Astrocyte (in vitro differentiated cells and primary cell): Measurements from ENCODE around the gene RNASE13. TPM values are rescaled to one million over a fixed set of nuclear protein-coding genes. Genes with fewer than 3 reads are reported as not detected.
"Not testable (repeated sequence)": the region's sequence is repeated elsewhere in the genome, so short reads cannot be mapped to it uniquely, and the experiment has no call there.

Experiments used
- DNase-seq: peaks from one replicate; pipeline ENCODE4 v3.0.0-alpha.2; 2010; ENCODE audit warnings: low read depth
- FAIRE-seq: peaks from 2 replicates; lab custom pipeline; 2011; peaks lifted over from hg19 to GRCh38; lab: Jason Lieb, UNC
- H2AFZ ChIP-seq: 2 replicates; pipeline ENCODE4 v1.6.0; 2012; ENCODE audit warnings: low read depth, low read length, inconsistent platforms
- H3K27ac ChIP-seq: 2 replicates; pipeline ENCODE4 v1.5.1; 2011; ENCODE audit warnings: low read depth, low read length, inconsistent platforms
- H3K27me3 ChIP-seq: 2 replicates; pipeline ENCODE4 v1.6.0; 2011; ENCODE audit warnings: low read length, inconsistent platforms; ENCODE audit not compliant: insufficient read depth
- H3K36me3 ChIP-seq: 2 replicates; pipeline ENCODE4 v1.5.1; 2011; ENCODE audit warnings: low read length, inconsistent platforms; ENCODE audit not compliant: insufficient read depth
- H3K4me1 ChIP-seq: 2 replicates; pipeline ENCODE4 v1.5.1; 2011; ENCODE audit warnings: low read length, inconsistent platforms; ENCODE audit not compliant: insufficient read depth
- H3K4me2 ChIP-seq: 2 replicates; pipeline ENCODE4 v1.6.0; 2012; ENCODE audit warnings: low read length, inconsistent platforms
- H3K4me3 ChIP-seq: 2 replicates; pipeline ENCODE4 v1.5.1; 2011; ENCODE audit warnings: low read depth, mild to moderate bottlenecking, low read length, inconsistent platforms; ENCODE audit not compliant: insufficient read depth
- H3K79me2 ChIP-seq: 2 replicates; pipeline ENCODE4 v1.6.0; 2012; ENCODE audit warnings: mild to moderate bottlenecking, low read length, inconsistent platforms; ENCODE audit not compliant: insufficient read depth
- H3K9ac ChIP-seq: 2 replicates; pipeline ENCODE4 v1.6.0; 2012; ENCODE audit warnings: mild to moderate bottlenecking, low read length, inconsistent platforms
- H3K9me3 ChIP-seq: 2 replicates; pipeline ENCODE4 v1.5.1; 2012; ENCODE audit warnings: low read depth, mild to moderate bottlenecking, low read length, inconsistent platforms; ENCODE audit not compliant: insufficient read depth
- H4K20me1 ChIP-seq: 2 replicates; pipeline ENCODE4 v1.6.0; 2012; ENCODE audit warnings: low read length, inconsistent platforms; ENCODE audit not compliant: insufficient read depth
- H3K27ac Mint-ChIP-seq: one replicate; pipeline ENCODE4 v1.8.0; 2021; ENCODE audit warnings: mild to moderate bottlenecking, mixed read lengths; ENCODE audit not compliant: unreplicated experiment
- H3K27me3 Mint-ChIP-seq: one replicate; pipeline ENCODE4 v1.8.0; 2021; ENCODE audit warnings: low read depth, mixed read lengths; ENCODE audit not compliant: unreplicated experiment
- H3K36me3 Mint-ChIP-seq: one replicate; pipeline ENCODE4 v1.8.0; 2021; ENCODE audit warnings: low read depth, mixed read lengths; ENCODE audit not compliant: unreplicated experiment
- H3K4me1 Mint-ChIP-seq: one replicate; pipeline ENCODE4 v1.8.0; 2021; ENCODE audit warnings: low read depth, mixed read lengths; ENCODE audit not compliant: unreplicated experiment
- H3K4me3 Mint-ChIP-seq: one replicate; pipeline ENCODE4 v1.8.0; 2021; ENCODE audit warnings: mild to moderate bottlenecking, moderate library complexity, mixed read lengths; ENCODE audit not compliant: unreplicated experiment
- H3K9me3 Mint-ChIP-seq: one replicate; pipeline ENCODE4 v1.8.0; 2021; ENCODE audit warnings: mild to moderate bottlenecking, mixed read lengths; ENCODE audit not compliant: unreplicated experiment
- EZH2 ChIP-seq: IDR thresholded peaks from 2 replicates; pipeline ENCODE4 v1.6.1; 2012; ENCODE audit warnings: mild to moderate bottlenecking, low read length, inconsistent platforms; ENCODE audit not compliant: insufficient read depth
- total RNA-seq: library from RNA; stranded (reverse); gene quantifications from 2 replicates; pipeline ENCODE4 v1.2.1, GENCODE V29; 2021
- TF ChIP-seq, protein P1 (sequence below): IDR thresholded peaks from 2 replicates; pipeline ENCODE4 v1.5.1; 2011; ENCODE audit warnings: low read depth, mild to moderate bottlenecking, inconsistent platforms, low read length, moderate library complexity; ENCODE audit not compliant: insufficient read depth

RNASE13 gene
- total RNA-seq, 1 donor from 2014 or later, result not detected

DNA sequence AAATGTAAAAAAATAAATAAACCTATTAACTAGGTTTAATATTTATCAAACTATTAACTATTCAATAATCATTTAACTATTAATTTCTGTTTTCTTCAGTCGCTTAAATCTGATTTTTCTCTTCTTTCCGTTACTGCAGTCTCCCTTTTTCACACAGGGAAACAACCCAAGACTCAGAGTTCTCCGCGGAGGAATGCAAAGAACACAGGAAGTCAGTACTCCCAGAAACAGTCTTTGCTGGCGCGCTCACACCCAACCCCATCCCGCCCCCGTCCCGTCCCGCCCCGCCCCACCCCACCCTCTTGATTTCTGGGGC is 45.2 kb downstream of the RNASE13 start:
- Mint-ChIP-seq H3K9me3 (no peaks in the 10 kb centered on the region), H3K4me1 (peaks cover 33% of the 10 kb centered on the region), H3K27me3 (no peaks in the 10 kb centered on the region), H3K36me3 (peaks cover 3% of the 10 kb centered on the region), H3K27ac (peak overlapping the region; percentile 73), H3K4me3 (peak overlapping the region; percentile 97)
- FAIRE-seq (no peak), DNase-seq (no peak)
- Histone ChIP-seq H3K36me3 (peaks cover 18% of the 10 kb centered on the region), H3K4me2 (peak overlapping the region; percentile 86), H3K27ac (peak overlapping the region; percentile 72), H3K79me2 (peaks cover 27% of the 10 kb centered on the region), H3K4me3 (peak overlapping the region; percentile 45), H2AFZ (peak overlapping the region; percentile 91), H3K4me1 (peaks cover 23% of the 10 kb centered on the region), H4K20me1 (peaks cover 14% of the 10 kb centered on the region), H3K9ac (peak overlapping the region; percentile 52), H3K9me3 (no peaks in the 10 kb centered on the region), H3K27me3 (no peaks in the 10 kb centered on the region)
- TF ChIP-seq, protein P1, sequence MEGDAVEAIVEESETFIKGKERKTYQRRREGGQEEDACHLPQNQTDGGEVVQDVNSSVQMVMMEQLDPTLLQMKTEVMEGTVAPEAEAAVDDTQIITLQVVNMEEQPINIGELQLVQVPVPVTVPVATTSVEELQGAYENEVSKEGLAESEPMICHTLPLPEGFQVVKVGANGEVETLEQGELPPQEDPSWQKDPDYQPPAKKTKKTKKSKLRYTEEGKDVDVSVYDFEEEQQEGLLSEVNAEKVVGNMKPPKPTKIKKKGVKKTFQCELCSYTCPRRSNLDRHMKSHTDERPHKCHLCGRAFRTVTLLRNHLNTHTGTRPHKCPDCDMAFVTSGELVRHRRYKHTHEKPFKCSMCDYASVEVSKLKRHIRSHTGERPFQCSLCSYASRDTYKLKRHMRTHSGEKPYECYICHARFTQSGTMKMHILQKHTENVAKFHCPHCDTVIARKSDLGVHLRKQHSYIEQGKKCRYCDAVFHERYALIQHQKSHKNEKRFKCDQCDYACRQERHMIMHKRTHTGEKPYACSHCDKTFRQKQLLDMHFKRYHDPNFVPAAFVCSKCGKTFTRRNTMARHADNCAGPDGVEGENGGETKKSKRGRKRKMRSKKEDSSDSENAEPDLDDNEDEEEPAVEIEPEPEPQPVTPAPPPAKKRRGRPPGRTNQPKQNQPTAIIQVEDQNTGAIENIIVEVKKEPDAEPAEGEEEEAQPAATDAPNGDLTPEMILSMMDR, result no peak
- TF ChIP-seq EZH2, result no peak

DNA sequence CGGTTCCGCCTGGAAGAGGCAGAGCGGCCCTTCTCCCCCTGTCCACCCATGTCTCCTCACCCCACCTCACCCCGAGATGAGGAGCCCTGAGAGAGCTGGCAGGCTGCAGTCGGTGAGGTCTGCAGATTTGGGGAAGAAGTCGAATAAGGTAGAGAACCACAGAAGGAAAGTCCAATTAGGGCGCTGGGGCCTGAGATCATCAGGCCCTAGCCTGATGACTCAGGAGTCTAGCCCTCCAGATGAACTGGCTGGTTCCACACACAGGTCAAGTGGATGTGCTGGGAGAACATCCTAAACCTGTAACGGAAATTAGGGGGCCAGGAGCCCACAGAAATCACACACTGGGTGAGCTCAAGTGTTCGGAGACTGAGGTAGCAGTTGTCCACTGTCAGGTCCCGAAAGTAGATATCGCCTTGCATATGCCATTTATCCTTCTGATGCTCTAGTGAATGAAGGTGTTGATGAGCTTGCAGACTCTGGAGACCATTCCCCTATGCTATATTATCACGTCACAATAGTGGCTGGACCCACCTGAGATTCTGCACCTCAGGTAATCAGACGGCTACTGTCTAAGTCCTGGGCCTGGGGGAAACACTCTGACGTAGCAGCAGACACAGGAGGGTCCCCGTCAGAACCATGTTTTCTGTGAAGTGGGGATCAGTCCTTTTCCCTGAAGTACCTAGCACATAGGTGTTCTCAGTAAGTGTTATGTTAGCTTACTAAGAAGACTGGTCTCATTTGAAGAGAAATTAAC is 45.7 kb downstream of the RNASE13 start:
- FAIRE-seq (no peak), DNase-seq (no peak)
- peak overlapping the region; percentile 72 for H3K27ac ChIP-seq
- H3K4me2 ChIP-seq, result peak overlapping the region; percentile 86
- H4K20me1 ChIP-seq, result peaks cover 14% of the 10 kb centered on the region
- peaks cover 33% of the 10 kb centered on the region for H3K4me1 Mint-ChIP-seq
- H3K36me3 ChIP-seq, result peaks cover 13% of the 10 kb centered on the region
- H3K27me3 ChIP-seq, result no peaks in the 10 kb centered on the region
- H3K4me1 ChIP-seq, result peaks cover 23% of the 10 kb centered on the region
- H3K27ac Mint-ChIP-seq, result peak overlapping the region; percentile 78
- no peak overlapping the region for H2AFZ ChIP-seq
- no peaks in the 10 kb centered on the region for H3K9me3 ChIP-seq
- no peaks in the 10 kb centered on the region for H3K9me3 Mint-ChIP-seq
- no peaks in the 10 kb centered on the region for H3K27me3 Mint-ChIP-seq
- peaks cover 27% of the 10 kb centered on the region for H3K79me2 ChIP-seq
- peak overlapping the region; percentile 60 for H3K4me3 Mint-ChIP-seq
- peaks cover 3% of the 10 kb centered on the region for H3K36me3 Mint-ChIP-seq
- peak overlapping the region; percentile 45 for H3K4me3 ChIP-seq
- TF ChIP-seq EZH2, result no peak
- TF ChIP-seq, protein P1, result no peak
- peak overlapping the region; percentile 52 for H3K9ac ChIP-seq

DNA sequence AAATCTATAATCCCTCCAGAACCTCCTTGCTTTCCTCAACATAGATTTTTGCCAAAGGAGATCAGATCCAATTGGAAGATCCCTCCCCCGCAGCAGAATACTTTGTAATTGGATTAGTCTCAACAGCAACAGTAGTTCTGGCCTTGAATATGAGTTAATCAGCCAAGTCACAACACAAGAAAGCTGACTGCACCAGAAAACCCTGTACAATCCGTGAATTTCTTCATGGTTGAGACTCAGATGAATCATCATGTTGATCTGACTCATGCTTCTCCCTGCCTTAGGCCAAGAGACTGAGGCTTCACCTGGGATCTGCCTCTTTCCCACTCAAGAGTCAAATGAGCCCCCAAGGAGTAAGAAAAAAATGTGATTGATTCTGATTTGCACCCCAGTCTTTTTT is 47.8 kb downstream of the RNASE13 start:
- Histone ChIP-seq H4K20me1 (peaks cover 11% of the 10 kb centered on the region), H3K4me3 (no peak overlapping the region), H3K27ac (peak overlapping the region; percentile 78), H3K27me3 (no peaks in the 10 kb centered on the region), H3K4me2 (peak overlapping the region; percentile 78), H3K9me3 (no peaks in the 10 kb centered on the region), H3K79me2 (peaks cover 21% of the 10 kb centered on the region), H3K36me3 (no peaks in the 10 kb centered on the region), H3K4me1 (peaks cover 23% of the 10 kb centered on the region), H3K9ac (peak overlapping the region; percentile 12), H2AFZ (peak overlapping the region; percentile 35)
- H3K4me1 Mint-ChIP-seq, result peaks cover 33% of the 10 kb centered on the region
- no peaks in the 10 kb centered on the region for H3K36me3 Mint-ChIP-seq
- H3K27me3 Mint-ChIP-seq, result peaks cover 7% of the 10 kb centered on the region
- FAIRE-seq (peak; percentile 93), DNase-seq (peak; percentile 97)
- peak overlapping the region; percentile 98 for H3K27ac Mint-ChIP-seq
- H3K9me3 Mint-ChIP-seq, result no peaks in the 10 kb centered on the region
- TF ChIP-seq EZH2, result no peak
- TF ChIP-seq, protein P1, result no peak
- peak overlapping the region; percentile 41 for H3K4me3 Mint-ChIP-seq

DNA sequence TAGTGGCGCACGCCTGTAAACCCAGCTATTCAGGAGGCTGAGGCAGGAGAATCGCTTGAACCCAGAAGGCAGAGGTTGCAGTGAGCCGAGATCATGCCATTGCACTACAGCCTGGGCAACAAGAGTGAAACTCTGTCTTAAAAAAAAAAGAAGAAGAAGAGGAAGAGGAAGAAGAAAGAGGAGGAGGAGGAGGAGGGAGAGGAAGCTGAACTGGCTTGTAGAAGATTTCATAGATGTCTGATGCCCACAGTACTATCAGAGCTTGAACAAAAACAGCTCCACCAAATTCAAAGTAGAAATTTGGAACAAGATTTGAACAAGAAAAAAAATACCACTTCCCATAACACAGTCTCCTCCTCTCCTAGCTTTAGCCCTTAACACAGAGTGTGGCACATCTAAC is 49.0 kb downstream of the RNASE13 start:
- peaks cover 31% of the 10 kb centered on the region for H3K4me1 Mint-ChIP-seq
- H3K79me2 ChIP-seq, FAIRE-seq, H3K4me2 ChIP-seq, H3K9me3 ChIP-seq, DNase-seq, H3K27me3 Mint-ChIP-seq, H3K36me3 ChIP-seq, H3K27ac ChIP-seq, H3K9ac ChIP-seq, H4K20me1 ChIP-seq, H3K36me3 Mint-ChIP-seq, H2AFZ ChIP-seq, H3K27me3 ChIP-seq, H3K9me3 Mint-ChIP-seq, H3K4me3 Mint-ChIP-seq, H3K4me3 ChIP-seq: not testable (repeated sequence)
- peaks cover 23% of the 10 kb centered on the region for H3K4me1 ChIP-seq
- peak overlapping the region; percentile 60 for H3K27ac Mint-ChIP-seq
